PC-3 (cell line): Measurements from ENCODE around the gene DOCK4.

Experiments used
- CTCF ChIP-seq: fragments of 300-600 bp; sonication (generic); conservative IDR thresholded peaks from 2 replicates; pipeline ENCODE4 v1.5.1; 2017; ENCODE audit warnings: antibody characterized with exemption, low read depth, mild to moderate bottlenecking, low read length
- EZH2 ChIP-seq: fragments of 300-600 bp; sonication (generic); IDR thresholded peaks from one replicate; pipeline ENCODE4 v1.6.1; 2017; ENCODE audit warnings: antibody characterized with exemption, mild to moderate bottlenecking, low read length; ENCODE audit not compliant: unreplicated experiment
- EZH2phosphoT487 ChIP-seq: fragments of 300-600 bp; sonication (generic); IDR thresholded peaks from 2 replicates; pipeline ENCODE4 v1.6.1; 2018; ENCODE audit warnings: mild to moderate bottlenecking, antibody characterized with exemption, low read length, borderline replicate concordance

DNA sequence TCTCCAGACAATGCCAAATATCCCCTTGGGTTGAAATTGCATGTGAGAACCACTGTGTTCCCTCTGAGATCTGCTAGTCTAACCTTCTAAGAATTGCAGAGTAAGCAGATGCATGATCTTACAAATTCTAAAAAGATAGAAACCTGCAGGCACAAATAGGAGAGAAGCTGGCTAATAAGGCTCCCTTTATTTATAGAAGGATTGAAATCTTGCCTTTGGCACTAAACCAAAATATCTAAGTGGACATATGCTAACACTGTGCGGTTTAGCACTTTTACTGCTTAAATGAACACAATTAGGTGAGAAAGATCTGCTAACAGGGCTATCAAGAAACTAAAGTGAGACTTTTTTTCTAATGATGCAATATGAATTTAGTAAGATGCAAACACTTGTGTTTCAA, 225.5 kb downstream of the DOCK4 start:
- TF ChIP-seq EZH2 = no peak
- no peak for TF ChIP-seq CTCF
- TF ChIP-seq EZH2phosphoT487 = no peak
